Amygdala (tissue), 56 donors: ENCODE measurements around the gene PAFAH2.

ENCODE experiments used
- DNase-seq, 56 donors: peaks; one replicate each; lab custom pipeline; 2025; lab: John Stamatoyannopoulos, UW

The PAFAH2 gene

GRCh38 chr1:25997828-25998761 is at the start of gene PAFAH2:
PAFAH2 (minus strand) TSS chr1:25998063; CDS start chr1:25990816, 7,247 bp downstream.
- peak; percentile 64 to 99 (median 94) for DNase-seq

DNA sequence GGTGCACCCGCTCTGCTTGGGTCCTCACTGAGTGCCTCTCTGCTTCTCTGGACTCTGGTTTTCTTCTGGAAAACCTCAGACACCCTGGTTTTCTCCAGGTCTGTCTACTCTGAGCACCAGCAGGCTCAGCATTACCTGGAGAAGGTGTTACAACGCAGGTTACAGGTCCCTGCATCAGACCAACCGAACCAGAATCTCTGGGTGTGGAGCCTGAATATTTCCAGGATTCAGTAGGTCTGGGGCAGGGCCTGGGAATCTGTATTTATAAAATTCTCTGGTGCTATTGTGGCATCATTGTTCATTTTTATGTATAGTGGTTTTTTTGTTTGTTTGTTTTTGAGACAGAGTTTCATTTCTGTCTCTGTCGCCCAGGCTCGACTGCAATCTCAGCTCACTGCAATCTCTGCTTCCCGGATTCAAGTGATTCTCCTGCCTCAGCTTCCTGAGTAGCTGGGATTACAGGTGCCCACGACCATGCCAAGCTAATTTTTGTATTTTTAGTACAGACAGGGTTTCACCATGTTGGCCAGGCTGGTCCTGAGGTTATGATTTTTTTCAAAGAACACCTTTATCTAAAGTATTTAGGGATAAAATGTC is 49.5 kb upstream of the PAFAH2 start:
- DNase-seq, result no peak

GRCh38 chr1:26046246-26047095 is 48.6 kb upstream of the PAFAH2 start:
- no peak for DNase-seq

- DNase-seq, result no peak
Observed at GRCh38 chr1:26045722-26046245, 47.9 kb upstream of the PAFAH2 start, which contains the start of gene SLC30A2. SLC30A2 (minus strand) TSS chr1:26046118; CDS start chr1:26045896, 222 bp downstream.

DNA sequence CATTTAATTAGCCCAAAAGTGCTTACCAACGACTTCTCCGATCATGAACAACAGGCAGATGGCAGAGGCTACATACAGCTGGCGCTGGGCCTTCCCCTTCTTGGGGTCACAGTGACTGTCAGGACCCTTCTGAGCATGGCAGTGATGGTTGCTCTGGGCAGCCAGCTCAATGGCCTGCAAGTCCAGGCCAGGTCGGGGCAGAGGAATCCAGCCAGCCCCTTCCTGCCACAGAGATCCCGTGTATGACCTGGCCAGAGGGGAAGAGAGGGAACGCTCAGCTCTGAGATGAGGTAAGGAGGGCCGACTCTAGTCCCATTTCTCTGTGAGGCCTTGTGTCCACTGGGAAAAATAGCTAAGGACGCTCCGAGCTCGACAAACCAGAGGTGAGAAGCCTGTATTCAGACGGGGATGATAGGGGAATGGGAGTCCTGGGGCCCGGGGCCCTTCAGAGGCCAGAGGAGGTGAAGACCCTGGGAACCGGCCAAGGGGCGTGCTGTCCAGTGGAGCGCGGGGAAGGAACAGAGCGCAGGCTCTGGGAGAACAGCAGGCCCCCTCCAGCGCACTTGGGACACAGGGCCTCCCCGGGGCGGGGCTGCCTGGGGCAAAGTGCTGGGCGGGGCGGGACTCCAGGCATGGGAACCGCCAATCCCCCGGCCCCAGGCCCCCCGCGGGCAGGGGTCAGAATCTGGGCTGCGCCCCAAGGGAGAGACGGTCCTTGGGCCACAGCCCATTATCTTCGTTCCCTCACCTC is 47.3 kb upstream of the PAFAH2 start:
- DNase-seq, result no peak

- no peak for DNase-seq
Observed at GRCh38 chr1:26044414-26044813, 46.6 kb upstream of the PAFAH2 start.

DNA sequence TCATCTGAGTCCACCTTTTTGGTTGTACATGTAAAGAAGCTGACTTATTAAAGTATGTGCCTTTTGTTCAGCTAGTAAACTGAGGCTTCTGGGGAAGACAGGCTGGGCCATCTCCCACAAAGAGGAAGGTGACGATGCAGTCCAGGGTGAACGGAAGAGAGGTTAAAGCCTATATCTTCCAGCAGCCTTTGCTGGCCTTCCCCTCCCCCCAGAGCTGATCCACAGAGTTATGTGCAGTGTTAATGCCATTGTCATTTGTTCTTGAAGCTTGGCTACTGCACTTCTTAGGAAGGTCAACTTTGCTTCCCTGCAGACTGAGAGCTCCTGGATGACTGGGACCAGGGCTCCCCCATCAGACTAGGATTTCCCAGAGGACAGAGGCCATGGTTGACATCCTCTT is 45.9 kb upstream of the PAFAH2 start:
- DNase-seq, result no peak

GRCh38 chr1:26041978-26042377 is 44.1 kb upstream of the PAFAH2 start:
- DNase-seq, result no peak

GRCh38 chr1:26041401-26041800 is 43.5 kb upstream of the PAFAH2 start:
- no peak for DNase-seq

GRCh38 chr1:26038904-26039303 is 41.0 kb upstream of the PAFAH2 start:
- DNase-seq, result no peak

- no peak for DNase-seq
Observed at GRCh38 chr1:26038477-26038876, 40.6 kb upstream of the PAFAH2 start.

DNA sequence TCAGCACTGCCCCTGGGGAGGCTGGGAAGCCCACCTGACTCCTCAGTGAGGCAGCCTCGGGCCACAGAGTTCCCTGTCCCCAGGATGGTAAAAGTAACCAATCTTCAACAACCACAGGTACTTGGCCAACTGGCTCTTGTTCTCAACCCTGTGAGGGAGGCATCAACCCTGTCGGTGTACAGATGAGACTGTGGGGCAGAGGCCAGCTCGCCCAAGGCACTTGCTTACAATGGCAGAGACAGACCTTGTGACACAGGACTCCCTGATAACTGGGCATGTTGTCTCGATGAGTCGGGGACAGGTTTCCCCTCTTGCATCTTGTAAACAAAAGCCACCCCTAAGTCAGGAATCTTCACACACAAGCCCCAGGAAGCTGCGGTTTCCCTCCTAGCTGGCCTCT is 40.0 kb upstream of the PAFAH2 start:
- no peak for DNase-seq

DNA sequence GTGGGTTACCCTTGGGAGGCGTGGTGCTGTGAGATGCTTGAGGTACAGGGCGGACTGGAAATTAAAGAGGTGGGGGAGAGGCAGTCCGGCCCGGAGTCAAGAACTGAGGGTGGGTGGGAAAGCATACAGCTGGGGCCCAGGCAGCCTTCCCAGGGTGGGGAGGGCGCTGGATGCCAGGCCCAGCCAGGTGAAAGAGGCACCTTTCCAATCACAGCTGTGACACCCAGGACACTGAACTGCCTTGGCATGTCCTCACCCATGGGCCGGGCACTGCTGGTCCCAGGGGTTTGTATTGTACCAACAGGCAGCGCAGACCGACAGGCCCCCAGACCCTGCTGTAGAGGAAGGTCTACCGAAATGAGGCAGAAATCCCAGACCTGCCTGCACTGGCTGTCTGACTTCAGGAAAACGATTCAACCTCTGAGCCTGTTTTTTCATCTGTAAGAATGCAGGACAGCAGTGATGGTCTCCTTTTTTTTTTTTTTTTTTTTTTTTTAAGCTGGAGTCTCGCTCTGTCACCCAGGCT is 39.0 kb upstream of the PAFAH2 start:
- DNase-seq, result peak in 1 of 56 donors; percentile 66

- peak in 48 of 56 donors; percentile 19 to 85 (median 65) for DNase-seq
Observed at GRCh38 chr1:26035959-26036755, 38.3 kb upstream of the PAFAH2 start.

DNA sequence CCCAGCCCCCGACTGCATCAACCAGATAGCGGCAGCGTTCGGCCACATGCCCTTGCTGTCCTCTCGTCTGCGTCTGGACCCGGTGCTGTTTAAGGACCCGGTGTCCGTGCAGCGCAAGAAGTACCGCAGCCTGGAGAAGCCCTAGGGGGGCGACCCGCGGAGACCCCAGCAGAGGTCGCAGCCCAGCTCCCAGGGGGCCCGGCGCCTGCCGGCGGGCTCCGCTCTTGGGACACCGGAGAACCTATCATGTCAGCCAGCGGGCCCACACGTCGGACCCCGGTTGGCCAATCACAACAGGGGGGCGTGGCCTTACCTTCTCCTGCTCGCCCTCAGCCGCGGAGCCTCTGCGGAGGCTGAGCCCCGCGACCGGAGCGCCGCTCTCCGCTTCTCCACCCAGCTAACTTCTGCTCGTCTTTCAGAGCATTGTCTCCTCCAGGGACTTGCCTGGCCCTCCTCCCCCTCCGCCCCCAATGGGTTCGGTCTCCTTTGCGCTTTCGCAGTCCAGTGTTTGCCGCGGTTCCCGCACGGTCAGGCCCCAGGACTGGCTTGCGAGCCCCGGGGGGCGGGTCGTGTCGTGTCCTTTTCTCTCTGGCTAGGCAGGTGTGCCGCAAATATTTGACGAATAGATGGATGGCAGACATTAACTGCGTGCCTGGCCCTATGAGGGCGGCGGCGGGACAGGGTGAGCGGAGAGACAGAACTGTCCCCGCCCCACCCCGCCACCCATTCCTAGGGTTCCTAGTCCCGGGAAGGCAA is 37.5 kb upstream of the PAFAH2 start:
- DNase-seq, result peak; percentile 44 to 95 (median 84)

GRCh38 chr1:26034504-26035202 is 36.8 kb upstream of the PAFAH2 start:
- DNase-seq, result no peak

DNA sequence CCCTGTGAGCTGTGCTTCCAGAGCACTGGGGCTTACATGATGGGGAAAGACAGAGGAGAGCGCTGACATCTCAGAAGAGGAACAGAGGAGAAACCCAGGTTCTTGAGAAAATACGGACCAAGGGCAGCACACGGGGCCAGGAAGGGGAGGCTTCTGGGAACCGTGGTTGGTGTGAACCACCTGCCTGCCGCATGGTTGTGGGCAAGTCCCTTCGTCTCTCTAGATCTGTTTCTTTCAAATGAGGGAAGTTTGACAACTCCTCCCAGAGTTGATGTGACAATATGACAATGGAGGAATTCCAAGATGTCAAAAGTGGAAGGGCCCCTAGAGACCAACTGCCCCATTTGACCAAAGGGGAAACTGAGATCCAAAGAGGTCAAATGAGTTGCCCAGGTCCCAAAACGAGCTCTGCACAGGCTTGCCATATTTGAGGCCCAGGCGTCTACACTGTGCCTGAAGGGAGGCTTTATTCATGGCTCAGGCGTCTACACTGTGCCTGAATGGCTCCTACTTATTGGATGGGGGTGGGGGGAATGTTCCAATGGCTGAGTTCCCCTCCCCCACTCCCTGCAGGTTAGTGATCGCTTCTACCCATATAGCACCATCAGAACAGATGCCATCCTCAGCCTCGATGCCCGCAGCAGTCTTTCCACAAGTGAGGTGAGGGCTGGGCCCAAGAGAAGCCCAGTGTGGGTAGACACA is 34.9 kb upstream of the PAFAH2 start:
- no peak for DNase-seq
